Neutrophil (primary cell): ENCODE data around the gene ZMAT5.

Experiments
- H3K27ac ChIP-seq: fragments of 200-600 bp; sonication (generic); 2 replicates; pipeline ENCODE4 v1.5.1; 2016; ENCODE audit warnings: mild to moderate bottlenecking, moderate library complexity
- H3K27me3 ChIP-seq: fragments of 200-600 bp; sonication (generic); 2 replicates; pipeline ENCODE4 v1.6.0; 2016; ENCODE audit warnings: mild to moderate bottlenecking
- H3K36me3 ChIP-seq: fragments of 200-600 bp; sonication (generic); 2 replicates; pipeline ENCODE4 v1.5.1; 2017
- H3K4me1 ChIP-seq, 2 experiments: fragments of 200-600 bp in 1 of 2; sonication (generic) in 1 of 2; 1 replicate in 1 of 2; 2 replicates in 1 of 2; pipeline versions ENCODE4 v1.5.1 to v1.6.1; 2013 to 2016; ENCODE audit warnings: low read depth in 1 of 2, low read length in 1 of 2, mild to moderate bottlenecking in 1 of 2, moderate library complexity in 1 of 2; ENCODE audit not compliant: control insufficient read depth in 1 of 2, insufficient read depth in 1 of 2
- H3K4me3 ChIP-seq, 2 experiments: fragments of 200-600 bp in 1 of 2; sonication (generic) in 1 of 2; 1 replicate in 1 of 2; 2 replicates in 1 of 2; pipeline ENCODE4 v1.5.1; 2013 to 2016; ENCODE audit warnings: low read depth in 1 of 2, low read length in 1 of 2, mild to moderate bottlenecking in 1 of 2, moderate library complexity in 1 of 2
- H3K9me3 ChIP-seq: fragments of 200-600 bp; sonication (generic); 2 replicates; pipeline ENCODE4 v1.5.1; 2016
- CTCF ChIP-seq: fragments of 200-600 bp; sonication (generic); IDR thresholded peaks from 2 replicates; pipeline ENCODE4 v1.5.1; 2016; ENCODE audit warnings: antibody characterized with exemption

Gene ZMAT5

GRCh38 chr22:29742326-29742725 lies 24.5 kb downstream of the ZMAT5 start:
- TF ChIP-seq CTCF, result no peak
- Histone ChIP-seq H3K4me1 (no peaks in the 10 kb centered on the region), H3K27me3 (no peaks in the 10 kb centered on the region), H3K36me3 (peaks cover 79% of the 10 kb centered on the region), H3K4me3 (no peak overlapping the region), H3K9me3 (no peaks in the 10 kb centered on the region), H3K27ac (no peak overlapping the region)

- Histone ChIP-seq H3K27ac (no peak overlapping the region), H3K9me3 (no peaks in the 10 kb centered on the region), H3K4me1 (no peaks in the 10 kb centered on the region), H3K27me3 (no peaks in the 10 kb centered on the region), H3K4me3 (no peak overlapping the region), H3K36me3 (peaks cover 76% of the 10 kb centered on the region)
- no peak for TF ChIP-seq CTCF
Observed at GRCh38 chr22:29741926-29742325, 24.9 kb downstream of the ZMAT5 start.

- Histone ChIP-seq H3K27me3 (no peaks in the 10 kb centered on the region), H3K4me3 (no peak overlapping the region), H3K27ac (no peak overlapping the region), H3K4me1 (no peaks in the 10 kb centered on the region), H3K36me3 (peaks cover 69% of the 10 kb centered on the region), H3K9me3 (no peaks in the 10 kb centered on the region)
- no peak for TF ChIP-seq CTCF
Observed at GRCh38 chr22:29740216-29740615, 26.6 kb downstream of the ZMAT5 start.

GRCh38 chr22:29739346-29739875 lies 27.4 kb downstream of the ZMAT5 start:
- no peak overlapping the region for H3K4me3 ChIP-seq
- no peak overlapping the region for H3K27ac ChIP-seq
- no peaks in the 10 kb centered on the region for H3K27me3 ChIP-seq
- no peak for TF ChIP-seq CTCF
- H3K36me3 ChIP-seq, result peaks cover 69% of the 10 kb centered on the region
- no peaks in the 10 kb centered on the region for H3K4me1 ChIP-seq
- H3K9me3 ChIP-seq, result no peaks in the 10 kb centered on the region

- Histone ChIP-seq H3K9me3 (no peaks in the 10 kb centered on the region), H3K4me1 (no peaks in the 10 kb centered on the region), H3K4me3 (no peak overlapping the region), H3K36me3 (peaks cover 79% of the 10 kb centered on the region), H3K27me3 (peaks cover 7% of the 10 kb centered on the region), H3K27ac (no peak overlapping the region)
- no peak for TF ChIP-seq CTCF
Observed at GRCh38 chr22:29738118-29738815, 28.5 kb downstream of the ZMAT5 start.
